HG02571 (cell line): Measurements from ENCODE around the gene NOX4.
"Not testable (repeated sequence)": the region's sequence is repeated elsewhere in the genome, so short reads cannot be mapped to it uniquely, and the experiment has no call there.

Source experiments
- ATAC-seq: cut with Tn5 transposase; IDR thresholded peaks from one replicate; pipeline ENCODE4 v1.9.1; 2021; ENCODE audit warnings: mild to moderate bottlenecking, moderate library complexity; ENCODE audit not compliant: unreplicated experiment

The NOX4 gene

DNA sequence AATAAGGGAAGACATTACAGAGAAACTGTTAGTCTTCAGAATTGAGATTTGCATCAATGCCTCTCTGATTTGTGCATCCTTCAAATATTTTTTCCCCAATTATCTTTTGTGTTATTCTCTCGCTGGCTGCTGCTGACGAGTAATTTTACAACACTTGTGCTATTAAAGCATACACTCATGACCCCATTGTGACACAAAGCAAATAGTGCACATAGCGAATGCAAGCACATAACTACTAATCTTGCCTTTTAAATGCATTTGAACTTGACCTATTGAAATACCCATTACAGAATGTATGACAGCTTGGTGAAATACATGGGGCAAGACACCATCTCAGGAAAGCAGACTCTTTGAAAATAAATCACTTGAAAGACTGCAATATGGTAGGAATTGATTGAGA lies 180.6 kb downstream of the NOX4 start:
- ATAC-seq: not testable (repeated sequence)

DNA sequence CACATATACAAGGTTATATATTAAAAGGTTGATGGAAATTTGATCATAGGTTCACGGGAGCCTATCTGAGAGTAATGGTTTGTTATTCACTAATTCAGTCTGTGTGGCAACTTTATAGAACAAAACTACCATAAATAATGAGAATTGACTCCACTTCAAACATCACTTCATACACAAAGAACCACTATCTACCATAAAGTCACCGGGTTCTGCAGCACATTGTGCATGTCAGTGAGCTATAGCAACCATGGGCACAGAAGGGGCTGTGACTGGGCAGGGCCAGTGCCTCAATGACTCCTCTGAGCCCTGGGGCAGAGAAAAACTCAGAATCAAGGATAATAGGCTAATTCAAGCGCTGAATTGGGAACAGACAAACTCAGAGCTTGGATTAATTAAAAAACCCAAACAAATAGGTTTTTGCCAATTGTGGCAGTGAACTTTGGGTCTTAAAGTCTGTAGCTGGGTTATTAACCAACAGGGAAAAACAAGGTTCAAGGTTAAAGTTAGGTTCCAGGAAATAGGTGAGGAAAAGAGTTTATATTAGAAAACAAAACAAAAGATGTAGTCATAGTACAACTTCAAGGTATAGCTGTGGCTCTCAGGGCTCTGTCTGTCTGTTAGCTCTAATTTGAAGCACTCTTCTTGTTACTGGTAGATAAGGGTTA lies 181.7 kb downstream of the NOX4 start:
- ATAC-seq: not testable (repeated sequence)

DNA sequence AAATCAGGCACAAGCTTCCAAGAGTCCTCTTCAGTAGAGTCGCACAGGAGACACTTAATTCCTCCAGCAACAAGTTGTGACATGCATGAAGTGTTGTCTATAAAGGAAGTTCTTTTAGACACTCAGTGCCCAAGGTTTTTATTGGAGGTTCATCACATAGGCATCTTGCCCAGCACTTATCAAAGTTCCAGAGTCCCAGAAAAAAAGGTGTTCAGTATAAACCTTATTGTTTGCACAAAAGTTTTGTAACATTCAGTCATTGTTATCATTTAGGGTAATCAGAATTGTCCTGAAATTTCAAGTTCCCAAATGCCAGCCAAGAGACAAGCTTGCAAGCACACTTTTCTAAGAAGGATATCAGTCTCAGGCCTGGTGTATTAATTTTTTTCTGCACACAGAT lies 182.9 kb downstream of the NOX4 start:
- not testable (repeated sequence) for ATAC-seq

DNA sequence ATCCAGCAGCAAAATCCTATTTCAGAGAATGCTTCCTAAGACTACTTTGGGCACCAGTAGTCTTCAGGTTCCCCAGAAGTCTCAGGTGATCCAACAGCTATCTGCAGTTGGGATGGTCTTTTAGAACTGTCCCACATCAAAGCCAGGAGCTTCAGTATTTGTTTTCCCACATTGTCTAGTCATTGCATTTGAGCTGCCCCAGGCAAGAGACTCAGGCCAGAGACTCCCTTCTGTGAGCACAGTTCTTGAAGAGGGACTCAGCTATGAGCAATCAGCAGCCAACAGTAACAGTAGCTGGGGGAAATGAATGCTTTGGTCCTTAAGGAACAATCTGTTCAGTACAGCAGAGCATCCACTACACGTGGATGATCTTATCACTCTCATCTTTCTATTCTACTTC lies 188.1 kb downstream of the NOX4 start:
- ATAC-seq: not testable (repeated sequence)

DNA sequence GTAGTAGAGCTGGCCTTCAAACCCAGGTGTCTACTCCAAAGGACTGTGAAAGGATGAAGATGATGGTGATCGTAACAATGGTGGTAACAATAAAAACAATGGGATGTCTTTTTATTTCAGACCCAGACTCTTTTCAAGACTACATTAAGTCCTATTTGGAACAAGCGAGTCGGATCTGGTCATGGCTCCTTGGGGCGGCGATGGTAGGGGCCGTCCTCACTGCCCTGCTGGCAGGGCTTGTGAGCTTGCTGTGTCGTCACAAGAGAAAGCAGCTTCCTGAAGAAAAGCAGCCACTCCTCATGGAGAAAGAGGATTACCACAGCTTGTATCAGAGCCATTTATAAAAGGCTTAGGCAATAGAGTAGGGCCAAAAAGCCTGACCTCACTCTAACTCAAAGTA lies 196.2 kb downstream of the NOX4 start:
- not testable (repeated sequence) for ATAC-seq

DNA sequence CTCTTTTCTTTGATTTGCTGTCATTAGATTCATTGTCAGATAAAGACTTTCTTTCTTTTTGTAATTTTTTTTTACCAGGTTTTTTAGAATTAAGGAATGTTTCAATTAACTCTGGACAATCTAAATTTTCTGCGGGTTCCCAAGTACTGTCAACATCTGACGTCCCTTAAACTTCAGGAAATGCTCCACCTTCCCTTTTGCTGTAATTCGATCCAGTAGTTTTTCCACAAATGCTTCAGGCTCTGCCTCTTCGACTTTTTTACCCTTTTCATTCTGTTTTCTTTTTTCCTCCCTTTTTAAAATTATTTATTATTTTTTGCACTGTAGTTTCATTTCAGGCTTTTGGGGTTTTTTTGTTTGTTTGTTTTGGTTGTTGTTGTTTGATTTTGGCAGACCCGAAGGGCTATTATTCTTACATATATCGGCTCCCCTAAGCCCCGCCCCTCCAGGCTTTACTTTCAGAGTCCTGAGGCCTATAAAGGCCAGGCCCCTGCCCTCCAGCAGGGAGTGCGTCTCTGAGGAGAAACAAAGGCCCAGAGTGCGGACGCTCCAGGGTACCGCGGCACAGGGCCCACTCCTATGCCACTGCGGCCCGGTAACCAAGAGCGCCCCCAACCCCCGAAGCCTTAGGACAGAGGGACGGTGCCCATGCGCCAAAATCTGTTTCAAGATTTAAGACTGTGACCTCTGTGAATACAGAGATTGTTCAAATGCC lies 197.1 kb downstream of the NOX4 start:
- no peak for ATAC-seq

DNA sequence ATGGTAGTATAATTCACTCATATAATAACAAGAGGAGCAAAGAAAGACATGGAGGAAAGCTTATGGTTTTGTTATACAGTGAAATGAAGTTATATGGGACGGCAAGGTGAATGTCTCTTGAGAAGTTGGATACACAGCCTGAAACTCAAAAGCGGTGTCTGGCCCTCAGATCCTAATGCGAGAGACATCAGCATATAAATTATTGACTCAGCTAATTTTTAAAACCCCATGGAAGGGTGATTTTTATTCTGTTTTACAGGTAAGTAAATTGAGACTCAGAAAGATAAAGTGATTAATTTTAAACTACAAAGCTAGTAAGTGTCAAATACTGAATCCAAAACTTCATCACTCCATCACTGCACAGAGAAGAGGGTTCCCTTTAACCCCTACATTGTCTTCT lies 203.2 kb downstream of the NOX4 start:
- not testable (repeated sequence) for ATAC-seq

DNA sequence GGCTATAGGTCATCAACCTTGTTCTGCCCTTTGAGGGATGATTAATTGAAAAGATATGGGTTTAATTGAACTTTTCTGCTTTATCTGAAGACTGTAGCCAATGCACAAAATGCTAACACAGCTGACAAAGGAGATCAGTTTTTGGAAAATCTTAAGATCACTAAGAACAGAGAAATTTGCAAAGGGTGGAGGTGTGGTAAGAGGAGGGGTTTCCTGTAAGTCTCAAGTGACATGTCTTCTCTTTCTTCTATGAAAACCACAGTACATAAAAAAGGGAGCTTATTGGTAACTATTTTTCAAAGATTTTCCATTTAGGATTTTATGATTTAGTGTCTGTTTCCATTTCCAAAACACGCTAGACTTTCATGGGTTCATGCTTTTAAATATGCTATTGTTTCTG lies 204.6 kb downstream of the NOX4 start:
- ATAC-seq: not testable (repeated sequence)

DNA sequence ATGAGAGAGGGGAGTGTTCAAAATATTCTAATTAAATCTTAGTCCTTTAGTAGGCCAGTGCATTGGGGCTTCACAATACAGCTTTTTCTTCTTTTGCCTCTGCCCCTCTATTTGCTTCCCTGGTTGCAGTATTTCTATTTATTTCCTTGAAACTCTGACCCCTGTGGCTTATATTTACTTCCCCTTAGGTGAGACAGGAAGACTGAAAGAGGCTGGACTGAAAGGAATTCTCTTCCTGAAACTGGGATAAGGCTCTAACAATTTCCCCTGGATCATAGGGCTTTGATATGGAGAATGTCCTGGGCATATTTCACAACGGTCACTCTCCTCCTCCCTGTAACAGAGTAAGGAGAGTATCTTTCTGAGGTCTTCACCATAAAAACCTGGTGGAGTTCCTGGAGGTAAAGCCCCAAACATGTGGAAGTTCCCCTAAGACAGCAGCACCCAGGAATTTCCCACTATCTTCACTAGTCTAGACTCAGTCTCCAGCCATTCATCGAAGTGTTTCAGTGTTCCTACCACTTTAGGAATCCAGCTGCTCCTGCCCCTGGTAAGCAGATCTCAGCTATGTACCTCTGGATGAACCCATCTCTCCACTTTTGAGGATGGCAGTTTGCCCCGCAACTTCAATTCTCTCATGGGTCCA lies 210.0 kb downstream of the NOX4 start:
- ATAC-seq: not testable (repeated sequence)

DNA sequence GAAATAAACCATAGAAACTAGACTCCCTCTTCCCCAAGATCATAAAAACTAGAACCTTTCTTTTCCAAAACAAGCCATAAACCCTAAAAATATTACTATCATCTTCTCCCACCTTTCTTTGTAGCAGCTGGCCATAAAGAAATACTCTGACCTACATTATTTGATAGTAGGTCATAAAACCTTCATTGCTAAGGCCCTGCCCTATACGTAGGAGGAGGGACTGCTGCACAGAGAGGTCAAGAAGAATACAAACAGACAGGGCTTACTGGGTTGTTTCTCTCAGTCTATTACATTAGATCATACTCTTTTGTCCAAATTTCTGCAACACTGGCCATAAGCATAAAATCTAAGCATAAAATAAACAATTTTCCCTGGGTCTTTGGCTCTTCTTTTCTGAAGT lies 212.0 kb downstream of the NOX4 start:
- no peak for ATAC-seq

DNA sequence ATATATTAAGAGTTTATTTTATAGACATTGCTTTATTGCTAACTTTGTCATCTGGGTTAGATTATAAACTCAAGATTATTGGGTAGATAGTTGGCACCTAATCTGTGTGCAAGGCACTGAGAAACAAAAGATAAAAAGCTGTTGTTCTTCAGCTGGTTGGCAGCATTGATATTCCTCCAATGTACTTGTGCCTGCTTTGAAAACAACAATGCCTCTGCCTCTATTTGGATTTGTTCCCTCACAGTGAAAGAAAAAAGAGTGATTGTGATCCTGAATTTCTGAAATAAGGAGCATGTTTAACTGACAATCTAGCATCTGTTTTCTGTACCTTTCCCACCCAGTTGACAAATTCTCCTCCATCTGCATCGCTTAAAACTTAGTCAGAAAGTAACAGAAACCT lies 215.2 kb downstream of the NOX4 start:
- ATAC-seq: no peak
